NCI-H187 (cell line): ENCODE results near the gene CIPC.

ENCODE experiments used
- DNase-seq, 2 experiments: peaks; one replicate each; lab custom pipeline; 2025; lab: John Stamatoyannopoulos, UW

The CIPC gene

GRCh38 chr14:77071938-77072388 is 26.1 kb upstream of the CIPC start:
- peak in 1 of 2 experiments; percentile 24 for DNase-seq

- DNase-seq, result no peak
These were observed 23.1 kb upstream of the CIPC start for GRCh38 chr14:77074969-77075368.

DNA sequence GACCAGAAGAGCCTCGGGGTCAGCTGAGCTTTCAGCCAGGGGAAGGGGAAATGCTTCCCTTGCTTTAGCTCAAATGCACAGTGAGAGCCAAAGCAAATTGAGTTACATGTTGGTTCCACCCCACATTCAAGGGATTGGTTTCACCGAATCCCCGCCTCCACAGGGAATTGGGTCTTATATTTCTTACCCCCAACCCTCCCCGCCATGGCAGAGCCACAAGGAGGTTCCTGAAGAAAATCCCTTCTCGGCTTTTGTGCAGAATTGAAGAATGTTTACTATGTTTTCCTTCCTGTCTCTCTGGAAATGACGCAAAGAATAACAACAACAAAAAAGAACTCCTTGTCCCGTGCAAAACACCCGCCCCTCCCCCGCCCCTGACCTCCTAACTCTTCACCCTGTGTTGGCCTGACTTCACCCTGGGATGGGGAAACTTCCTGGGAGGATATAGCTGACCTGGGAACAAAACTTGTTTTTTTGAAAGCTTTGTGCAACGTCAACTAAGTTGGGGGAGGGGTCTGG is 21.9 kb upstream of the CIPC start:
- no peak for DNase-seq

DNA sequence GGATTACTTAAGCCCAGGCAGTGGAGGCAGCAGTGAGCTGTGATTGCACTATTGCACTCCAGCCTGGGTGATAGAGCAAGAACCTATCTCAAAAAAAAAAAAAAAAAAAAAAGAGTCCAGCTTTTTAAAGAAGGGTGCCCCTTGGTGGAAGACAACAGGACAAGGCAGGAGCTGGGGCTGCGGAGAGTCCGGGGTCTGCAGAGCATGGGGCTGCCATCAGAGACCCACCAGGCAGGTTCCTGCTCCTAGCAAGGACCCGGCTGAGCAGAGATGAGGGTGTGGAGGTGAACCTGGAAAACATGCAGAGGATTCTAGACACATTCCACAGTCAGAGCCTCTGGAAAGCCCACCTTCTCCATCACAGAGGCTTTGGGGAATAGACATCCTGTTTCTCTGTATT is 21.0 kb upstream of the CIPC start:
- no peak for DNase-seq

- no peak for DNase-seq
These were observed 15.7 kb upstream of the CIPC start for GRCh38 chr14:77082356-77082755.

GRCh38 chr14:77083082-77083481 is 15.0 kb upstream of the CIPC start:
- DNase-seq, result no peak

DNA sequence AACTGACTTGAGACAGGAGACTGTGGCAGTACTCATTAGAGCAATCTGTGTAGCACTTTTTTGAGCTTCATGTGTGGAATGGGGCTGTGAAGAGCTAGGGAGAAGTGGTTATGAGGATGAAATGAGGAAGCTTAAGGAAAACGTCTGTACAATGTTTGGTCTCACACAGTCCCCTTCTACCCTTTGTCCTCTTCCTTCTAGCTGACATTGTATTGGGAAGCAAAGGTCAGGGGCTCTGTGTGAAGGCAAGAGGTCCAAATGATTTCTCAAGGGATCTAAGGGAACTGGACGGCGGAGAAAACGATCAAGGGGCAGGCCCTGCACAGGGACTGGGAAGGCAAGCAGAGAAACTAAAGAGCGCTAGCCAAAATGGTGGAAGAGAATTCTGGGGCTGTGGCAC is 13.1 kb upstream of the CIPC start:
- no peak for DNase-seq

- no peak for DNase-seq
These were observed 12.5 kb upstream of the CIPC start for GRCh38 chr14:77085538-77085937.

- DNase-seq, result no peak
These were observed 11.9 kb upstream of the CIPC start for GRCh38 chr14:77086017-77086727.

DNA sequence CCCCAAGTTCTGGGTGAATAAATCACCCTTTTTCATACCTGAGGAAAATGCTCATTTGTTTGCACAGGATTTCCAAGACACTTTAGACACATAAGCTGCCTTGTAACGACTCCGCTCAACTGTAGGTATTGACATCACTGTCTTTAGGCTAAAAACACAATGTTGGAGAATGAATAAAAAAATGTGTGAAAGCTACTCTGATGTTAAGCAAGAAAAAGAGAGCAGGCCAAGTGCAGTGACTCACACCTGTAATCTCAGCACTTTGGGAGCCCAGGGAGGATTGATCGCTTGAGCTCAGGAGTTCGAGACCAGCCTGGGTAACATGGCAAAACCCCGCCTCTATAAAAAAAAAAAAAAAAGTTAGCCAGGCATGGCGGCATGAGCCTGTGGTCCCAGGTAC is 11.1 kb upstream of the CIPC start:
- no peak for DNase-seq

- DNase-seq, result no peak
These were observed 10.4 kb upstream of the CIPC start for GRCh38 chr14:77087631-77088030.

GRCh38 chr14:77088219-77088618 is 9.8 kb upstream of the CIPC start:
- no peak for DNase-seq

GRCh38 chr14:77088645-77089044 is 9.4 kb upstream of the CIPC start:
- no peak for DNase-seq

DNA sequence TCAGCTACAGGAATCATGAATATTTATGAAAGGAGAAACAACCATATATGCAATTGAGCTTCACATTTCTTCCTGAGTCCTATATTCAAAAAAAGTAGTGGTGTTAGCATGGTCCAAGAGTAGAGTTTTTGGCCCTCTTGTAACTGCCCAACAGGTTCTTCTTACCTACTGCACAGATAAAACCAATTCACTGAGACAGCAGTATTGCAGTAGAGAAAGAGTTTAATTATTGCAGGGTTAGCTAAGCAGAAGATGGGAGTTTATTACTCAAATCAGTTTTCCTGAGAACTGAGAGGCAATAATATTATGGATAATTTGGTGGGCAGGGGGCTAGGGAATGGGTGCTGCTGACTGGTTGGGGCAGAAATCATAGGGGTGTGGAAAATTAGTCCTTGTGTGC is 6.5 kb upstream of the CIPC start:
- no peak for DNase-seq

DNA sequence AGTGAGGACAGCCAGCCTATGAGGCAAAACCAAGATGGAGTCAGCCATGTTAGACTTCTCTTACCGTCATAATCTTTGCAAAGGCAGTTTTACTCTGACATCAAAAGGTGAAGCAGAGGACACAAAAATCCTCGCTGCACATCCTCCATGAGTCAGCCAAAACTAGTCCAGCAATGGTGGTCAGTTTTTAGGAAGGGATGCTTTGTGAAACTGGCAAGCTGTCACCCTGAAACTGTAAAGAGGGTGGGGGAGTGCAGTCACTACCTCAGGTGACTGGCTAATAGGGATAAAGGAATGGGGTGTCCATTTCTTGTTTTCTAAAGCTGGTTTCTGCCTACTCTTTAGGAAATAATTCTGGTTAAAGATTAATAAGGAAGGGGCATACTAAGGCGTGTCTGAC is 5.4 kb upstream of the CIPC start:
- no peak for DNase-seq

DNA sequence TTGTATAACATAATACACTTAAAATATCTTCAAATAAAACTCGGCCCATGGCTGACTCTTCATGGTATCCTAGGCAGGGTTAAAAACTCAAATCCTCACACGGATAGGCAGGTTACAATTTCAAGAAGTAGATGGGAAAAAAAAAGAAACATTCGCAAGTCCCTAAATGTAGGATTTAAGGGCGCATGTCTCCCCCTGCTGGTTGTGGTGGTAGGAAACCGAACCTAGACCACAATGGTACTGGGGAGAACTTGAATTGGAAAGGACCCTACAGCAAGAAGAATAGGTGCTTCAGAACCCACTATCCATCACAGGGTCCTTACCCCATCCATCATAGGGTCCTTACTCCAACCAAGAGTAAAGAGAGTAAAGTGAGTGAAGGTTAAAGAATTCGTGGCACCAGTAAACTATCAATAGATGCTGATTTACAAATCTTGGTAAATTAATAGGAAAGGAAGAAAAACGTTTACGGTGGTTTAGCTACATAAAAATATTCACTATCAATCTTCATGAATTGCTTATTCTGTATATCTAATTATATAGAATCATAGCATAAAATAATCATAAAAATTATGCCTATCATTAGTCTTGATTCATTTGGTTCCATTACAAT is 3.3 kb upstream of the CIPC start:
- DNase-seq, result peak; percentile 66 to 80

DNA sequence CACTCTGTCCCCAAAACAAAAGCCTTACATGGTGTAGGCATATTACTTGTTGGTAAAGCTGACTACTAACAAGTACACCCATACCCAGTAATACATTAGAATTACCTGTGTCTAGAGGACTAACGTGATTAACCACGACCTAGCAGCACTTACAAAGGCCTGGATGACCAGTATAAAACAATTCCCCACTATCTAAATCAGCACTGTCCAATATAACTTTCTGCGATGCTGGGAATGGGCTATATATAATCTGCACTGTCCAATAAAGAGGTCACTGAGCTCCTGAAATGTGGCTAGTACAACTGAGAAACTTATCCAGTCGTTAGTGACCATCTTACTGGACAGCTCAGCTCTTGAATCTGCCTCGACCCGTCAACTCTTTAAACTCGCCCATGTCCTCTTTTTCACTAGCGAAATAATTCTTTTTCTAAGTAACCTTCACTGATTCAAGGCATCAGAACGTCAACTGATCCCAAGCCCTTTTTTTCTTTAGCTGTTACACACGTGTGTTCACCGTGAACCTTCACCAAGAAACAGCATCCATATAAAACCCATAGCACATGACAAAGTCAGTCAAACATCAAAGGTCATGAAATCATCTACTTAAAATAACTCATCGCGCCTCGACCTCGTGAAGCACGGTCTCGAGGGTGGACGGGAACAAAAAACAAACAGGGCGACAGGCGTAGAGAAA is 905 bp upstream of the CIPC start:
- DNase-seq, result no peak

- no peak for DNase-seq
These were observed 683 bp downstream of the CIPC start for GRCh38 chr14:77098529-77099353.

DNA sequence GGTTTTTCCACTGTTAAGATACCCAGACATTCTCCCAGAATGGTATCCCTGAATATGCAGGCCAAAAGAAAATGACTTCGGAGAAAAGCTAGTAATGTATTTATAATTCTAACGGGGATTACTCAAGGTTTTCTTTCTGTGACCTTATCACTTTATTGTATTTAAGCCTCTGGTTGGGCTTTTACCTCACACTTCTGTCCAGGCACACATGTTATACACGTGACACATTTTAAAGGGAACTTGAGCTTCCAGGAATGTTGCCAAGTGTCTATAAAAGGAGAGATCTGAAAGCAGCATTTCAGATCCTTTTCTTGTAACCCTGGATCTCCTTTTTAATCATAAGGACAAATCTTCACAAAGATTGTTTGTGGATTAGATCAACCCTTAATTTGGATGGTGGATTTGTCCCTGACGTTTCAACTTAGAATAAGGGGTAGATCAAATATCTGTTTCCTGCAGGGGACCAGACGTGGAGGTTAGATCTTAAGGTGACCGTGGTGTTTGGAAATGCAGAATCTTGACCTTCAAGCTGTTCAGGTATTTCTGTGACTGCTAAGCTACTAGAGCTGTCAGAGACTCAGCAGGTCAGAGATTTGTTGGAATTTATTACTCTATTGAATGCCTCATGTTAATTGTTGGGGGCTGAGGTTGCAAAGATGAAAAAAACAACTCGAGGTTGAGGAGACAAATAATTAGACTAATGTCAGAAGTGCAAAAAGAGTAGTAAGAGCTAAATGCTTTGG is 1.5 kb downstream of the CIPC start:
- no peak for DNase-seq

GRCh38 chr14:77100961-77101360 is 2.9 kb downstream of the CIPC start:
- no peak for DNase-seq

GRCh38 chr14:77102154-77102553 is 4.1 kb downstream of the CIPC start:
- DNase-seq, result no peak
